T-helper 1 cell treated with Interleukin-12 subunit alpha and Interleukin-12 subunit beta and Interleukin-4 antibody, amounts not matched to agents 30 ng/mL and 1 ng/mL, for 36 hours (primary cell): ENCODE measurements around the gene TRIM73. TPM values are rescaled to one million over a fixed set of nuclear protein-coding genes. Genes with fewer than 3 reads are reported as not detected.
"Not testable (repeated sequence)": the region's sequence is repeated elsewhere in the genome, so short reads cannot be mapped to it uniquely, and the experiment has no call there.

Source experiments
- intact Hi-C: fragments of 100-400 bp; cut with micrococcal nuclease; formaldehyde crosslinking; loops from one replicate; pipeline ENCODE4 v1.15.1; 2024
- total RNA-seq: library from RNA; stranded (reverse); gene quantifications from 2 replicates; pipeline ENCODE4 v1.2.3, GENCODE V29; 2022

TRIM73 gene
- total RNA-seq, 1 donor from 2014 or later: 11.5 TPM

- intact Hi-C loops: not testable (repeated sequence)
Measured at GRCh38 chr7:75415829-75416373, 20.5 kb downstream of the TRIM73 start.

GRCh38 chr7:75416787-75417186, 21.4 kb downstream of the TRIM73 start:
- intact Hi-C loops: not testable (repeated sequence)

DNA sequence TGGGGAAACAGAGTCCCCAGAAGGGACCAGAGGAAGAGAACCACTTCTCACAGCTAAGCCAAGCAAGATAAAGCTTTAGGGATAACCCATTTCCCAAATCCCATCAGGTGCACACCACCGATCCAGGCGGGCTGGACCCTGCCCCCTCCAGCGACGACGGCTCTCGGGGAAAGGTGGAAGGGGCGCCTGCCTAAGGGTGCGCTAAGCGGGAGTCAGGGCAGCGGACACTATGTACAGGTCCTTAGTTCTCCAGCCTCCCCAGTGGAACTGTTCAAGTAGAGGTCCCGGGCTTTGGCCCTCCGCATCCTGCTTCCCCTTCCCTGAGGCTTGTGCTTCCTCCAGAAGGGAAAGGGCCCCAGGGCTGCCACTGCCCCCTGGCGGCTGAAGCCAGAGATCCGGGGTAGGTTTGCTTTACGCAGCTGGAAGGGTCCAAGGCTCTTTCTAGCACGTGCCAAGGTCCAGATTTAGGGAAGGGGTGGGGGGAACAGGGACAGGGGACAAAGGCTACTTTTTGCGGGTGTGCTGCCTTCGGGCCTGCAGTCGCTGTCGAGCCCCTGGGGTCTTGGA, 22.9 kb downstream of the TRIM73 start:
- intact Hi-C loops: not testable (repeated sequence)

- intact Hi-C loops: not testable (repeated sequence)
Measured at GRCh38 chr7:75419210-75419609, 23.8 kb downstream of the TRIM73 start.

DNA sequence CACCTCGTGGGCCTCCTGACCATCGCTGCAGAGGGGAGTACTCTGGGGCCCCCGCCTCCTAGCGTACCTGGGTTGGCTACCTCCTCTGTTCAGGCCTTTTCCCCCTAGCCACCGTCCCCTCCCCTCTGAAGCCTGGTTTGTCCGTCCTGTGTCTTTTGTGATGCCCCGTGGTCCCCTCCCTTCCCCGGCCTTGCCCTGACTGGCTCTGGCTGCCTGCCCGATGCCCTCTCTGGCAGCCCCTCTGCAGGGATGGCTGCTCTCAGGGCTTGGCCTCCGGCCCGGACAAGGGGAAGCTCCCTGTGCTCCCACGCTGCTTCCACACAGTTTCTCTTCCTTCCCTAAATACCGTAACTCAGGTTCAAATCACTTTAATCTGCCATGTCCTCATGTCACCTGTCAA, 24.3 kb downstream of the TRIM73 start:
- intact Hi-C loops: not testable (repeated sequence)

- intact Hi-C loops: not testable (repeated sequence)
Measured at GRCh38 chr7:75420152-75420551, 24.7 kb downstream of the TRIM73 start.

DNA sequence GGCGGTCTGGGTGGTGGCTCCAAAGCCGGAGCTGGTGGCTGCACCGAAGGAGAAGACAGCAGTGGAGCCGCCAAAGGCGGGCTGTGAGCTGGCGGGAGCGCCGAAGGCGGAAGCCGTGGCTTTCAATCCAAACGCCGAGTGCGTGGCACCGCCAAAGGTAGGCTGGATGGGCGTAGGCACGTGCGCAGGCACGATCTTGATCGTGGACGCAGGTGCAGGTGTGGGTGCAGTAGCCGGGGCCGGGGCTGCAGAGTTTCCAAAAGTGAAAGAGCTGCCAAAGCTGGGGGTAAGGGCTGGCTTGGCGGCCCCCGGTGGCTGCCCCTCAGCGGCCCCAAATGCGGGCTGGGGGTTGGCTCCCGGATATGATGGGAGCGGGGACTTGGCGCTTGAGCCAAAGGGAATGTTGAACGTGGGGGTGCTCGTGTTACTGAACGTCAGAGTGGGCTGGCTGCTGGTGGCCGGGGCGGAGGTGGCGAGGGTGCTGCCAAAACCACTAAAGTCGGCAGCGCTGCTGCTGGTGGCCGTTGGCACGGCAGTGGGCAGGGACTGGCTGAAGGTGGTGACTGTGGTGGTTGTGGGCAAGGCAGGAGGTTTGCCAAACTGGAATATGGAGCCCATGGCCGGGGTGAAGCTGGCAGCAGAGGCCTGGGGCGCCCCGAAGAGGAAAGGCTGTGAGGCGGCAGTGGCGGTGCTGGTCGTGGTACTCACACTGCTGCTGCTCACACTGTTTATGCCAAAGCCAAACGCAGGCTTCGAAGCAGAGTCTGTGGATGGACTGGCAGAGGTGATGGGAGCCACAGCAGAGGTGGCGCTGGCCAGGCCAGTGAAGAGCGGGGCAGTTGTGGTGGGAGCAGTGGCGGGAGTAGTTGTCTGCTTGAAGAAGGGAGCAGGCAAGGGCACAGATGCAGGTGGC, 26.6 kb downstream of the TRIM73 start:
- intact Hi-C loops: not testable (repeated sequence)

- intact Hi-C loops: not testable (repeated sequence)
Measured at GRCh38 chr7:75423481-75423880, 28.1 kb downstream of the TRIM73 start.

GRCh38 chr7:75439000-75439399, 43.6 kb downstream of the TRIM73 start:
- intact Hi-C loops: not testable (repeated sequence)

DNA sequence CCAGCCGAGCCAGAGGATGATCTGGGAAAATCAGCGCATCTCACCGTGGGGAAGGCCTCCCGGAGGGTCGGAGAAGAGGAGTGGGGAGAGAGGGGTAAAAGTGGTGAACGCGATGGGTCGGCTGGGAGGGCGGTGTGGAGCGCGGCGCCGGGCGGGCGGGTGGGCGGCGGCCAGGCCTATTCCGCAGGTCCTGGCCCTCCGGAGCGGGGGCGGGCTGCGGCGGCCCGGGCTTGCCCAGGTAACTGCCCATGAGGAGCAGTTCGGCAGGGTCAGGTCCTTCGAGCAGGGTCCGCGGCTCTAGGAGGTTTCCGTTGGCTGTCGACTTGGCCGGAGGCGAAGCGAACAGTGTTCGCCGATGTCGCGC, 46.7 kb downstream of the TRIM73 start:
- intact Hi-C loops: not testable (repeated sequence)

DNA sequence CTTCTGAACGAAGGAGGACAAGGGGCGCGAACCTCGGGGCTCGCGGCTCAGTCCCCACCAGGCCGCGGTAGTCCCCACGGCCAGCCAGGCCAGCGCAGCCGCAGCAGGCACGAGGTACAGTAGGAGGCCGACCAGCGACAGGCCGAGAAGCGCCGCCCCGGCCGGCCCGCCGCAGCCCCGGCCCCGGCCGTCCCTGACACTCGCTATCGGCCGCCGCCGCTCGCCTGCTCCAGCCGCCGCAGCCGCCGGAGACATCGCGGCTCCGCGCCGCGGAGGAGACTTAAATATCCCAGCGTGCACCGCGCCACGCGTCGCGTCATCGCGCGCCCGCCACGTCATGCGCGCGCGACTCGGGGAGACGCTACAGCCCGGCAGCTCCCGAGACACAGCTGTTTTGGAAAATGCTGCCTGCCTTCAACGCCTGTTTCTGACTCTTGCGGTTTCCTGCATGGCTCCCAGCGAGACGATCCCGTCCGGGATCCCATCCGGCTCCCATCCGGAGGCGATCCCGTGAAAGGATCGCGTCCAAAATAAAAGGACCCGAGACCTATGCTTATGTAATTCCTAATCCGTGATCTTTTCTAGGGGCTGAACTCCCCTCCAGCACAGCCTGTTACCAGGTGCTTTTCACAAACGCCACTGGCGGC, 47.2 kb downstream of the TRIM73 start:
- intact Hi-C loops: not testable (repeated sequence)

DNA sequence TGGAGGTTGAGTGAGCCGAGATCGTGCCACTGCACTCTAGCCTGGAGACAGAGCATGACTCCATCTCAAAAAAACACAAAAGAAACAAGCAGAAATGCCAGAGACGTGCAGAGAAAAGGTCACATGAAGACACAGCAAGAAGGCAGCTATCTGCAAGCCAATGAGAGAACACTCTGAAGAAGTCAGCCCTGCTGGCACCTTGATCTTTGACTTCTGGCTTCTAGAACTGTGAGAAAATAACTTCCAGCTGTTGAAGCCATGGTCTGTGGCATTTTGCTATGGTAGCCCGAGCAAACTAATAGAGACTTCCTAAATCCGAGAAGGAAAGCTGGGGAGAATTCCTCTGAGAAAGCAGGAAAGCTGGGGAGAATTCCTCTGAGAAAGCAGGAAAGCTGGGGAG, 54.5 kb downstream of the TRIM73 start:
- intact Hi-C loops: not testable (repeated sequence)

GRCh38 chr7:75452494-75452955, 57.1 kb downstream of the TRIM73 start:
- intact Hi-C loops: not testable (repeated sequence)

Other genes starting within 250 kb of the TRIM73 start
- gene POM121C, start 90.7 kb downstream of the TRIM73 start, total RNA-seq: 79.5 and 84.2 TPM in 2 replicates
- gene SPDYE5, start 96.7 kb downstream of the TRIM73 start, total RNA-seq: not detected in 2 replicates